Hematopoietic multipotent progenitor cell treated with erythropoietin and hydrocortisone succinate and interleukin-3 and kit ligand, for 15 days (in vitro differentiated cells): ENCODE measurements around the gene MYL7.
"Not testable (repeated sequence)": the region's sequence is repeated elsewhere in the genome, so short reads cannot be mapped to it uniquely, and the experiment has no call there.

Experiments used
- DNase-seq: peaks from one replicate; pipeline ENCODE4 v3.0.0-alpha.2; 2015; ENCODE audit warnings: low spot score

MYL7 gene

GRCh38 chr7:44141221-44141850, at the start of gene MYL7:
Gene MYL7 (minus strand): TSS chr7:44141332. CDS start chr7:44141305, 27 bp downstream.
- DNase-seq = no peak

- DNase-seq = no peak
Observed at GRCh38 chr7:44189993-44190872, 49.1 kb upstream of the MYL7 start.

GRCh38 chr7:44189286-44189992, 48.3 kb upstream of the MYL7 start, which contains the start of gene GCK:
Gene GCK (minus strand): TSS chr7:44189439. CDS start chr7:44188953, 486 bp downstream.
- DNase-seq = no peak

- no peak for DNase-seq
Observed at GRCh38 chr7:44188480-44189225, 47.5 kb upstream of the MYL7 start.

- DNase-seq = no peak
Observed at GRCh38 chr7:44187636-44188416, 46.7 kb upstream of the MYL7 start.

- no peak for DNase-seq
Observed at GRCh38 chr7:44186736-44187135, 45.6 kb upstream of the MYL7 start.

GRCh38 chr7:44185729-44186128, 44.6 kb upstream of the MYL7 start:
- DNase-seq = no peak

GRCh38 chr7:44184873-44185446, 43.8 kb upstream of the MYL7 start:
- no peak for DNase-seq

GRCh38 chr7:44184206-44184872, 43.2 kb upstream of the MYL7 start:
- DNase-seq = no peak

GRCh38 chr7:44183386-44183785, 42.3 kb upstream of the MYL7 start:
- no peak for DNase-seq

GRCh38 chr7:44182827-44183226, 41.7 kb upstream of the MYL7 start:
- DNase-seq = no peak

- DNase-seq = no peak
Observed at GRCh38 chr7:44180631-44181030, 39.5 kb upstream of the MYL7 start.

GRCh38 chr7:44177570-44178131, 36.5 kb upstream of the MYL7 start:
- DNase-seq = no peak

GRCh38 chr7:44176486-44176885, 35.4 kb upstream of the MYL7 start:
- DNase-seq = no peak

GRCh38 chr7:44175730-44176129, 34.6 kb upstream of the MYL7 start:
- no peak for DNase-seq

- not testable (repeated sequence) for DNase-seq
Observed at GRCh38 chr7:44174694-44174948, 33.5 kb upstream of the MYL7 start.

- DNase-seq = no peak
Observed at GRCh38 chr7:44173911-44174693, 33.0 kb upstream of the MYL7 start.

- DNase-seq = no peak
Observed at GRCh38 chr7:44172803-44173424, 31.8 kb upstream of the MYL7 start.

- no peak for DNase-seq
Observed at GRCh38 chr7:44172352-44172751, 31.2 kb upstream of the MYL7 start.
